ENCODE measurements around the gene CMBL.
"Not testable (repeated sequence)": the region's sequence is repeated elsewhere in the genome, so short reads cannot be mapped to it uniquely, and the experiment has no call there.

The CMBL gene

DNA sequence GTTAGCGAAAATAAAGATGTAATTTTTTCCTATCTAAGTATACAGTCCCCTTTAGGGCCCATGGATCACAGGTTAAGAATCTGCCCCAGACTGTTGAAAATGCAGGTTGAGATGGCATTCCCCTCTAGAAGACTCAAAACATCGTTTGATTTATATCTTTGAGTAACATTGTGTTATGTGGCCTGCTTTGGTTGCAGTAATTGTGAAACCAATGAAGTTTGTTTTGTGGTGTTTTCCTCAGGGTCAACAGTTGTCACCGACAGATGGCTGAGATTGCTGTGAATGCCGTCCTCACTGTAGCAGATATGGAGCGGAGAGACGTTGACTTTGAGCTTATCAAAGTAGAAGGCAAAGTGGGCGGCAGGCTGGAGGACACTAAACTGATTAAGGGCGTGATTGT lies 49.8 kb downstream of the CMBL start:
- no peak for DNase-seq (ENCODE audit: low spot score)

DNA sequence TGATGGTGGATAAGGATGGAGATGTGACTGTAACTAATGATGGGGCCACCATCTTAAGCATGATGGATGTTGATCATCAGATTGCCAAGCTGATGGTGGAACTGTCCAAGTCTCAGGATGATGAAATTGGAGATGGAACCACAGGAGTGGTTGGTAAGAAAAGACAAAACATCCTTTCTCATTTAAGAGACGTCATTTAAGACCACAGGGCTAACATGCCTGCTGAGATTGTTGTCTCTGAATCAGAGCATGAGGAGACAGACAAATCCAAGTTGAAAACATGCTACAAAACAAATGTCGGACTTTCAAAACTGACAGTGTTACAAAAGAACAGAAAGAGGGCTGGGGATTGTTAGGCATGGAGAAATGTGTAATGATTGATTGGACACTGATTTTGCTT lies 53.0 kb downstream of the CMBL start:
- DNase-seq (ENCODE audit: low spot score): no peak

DNA sequence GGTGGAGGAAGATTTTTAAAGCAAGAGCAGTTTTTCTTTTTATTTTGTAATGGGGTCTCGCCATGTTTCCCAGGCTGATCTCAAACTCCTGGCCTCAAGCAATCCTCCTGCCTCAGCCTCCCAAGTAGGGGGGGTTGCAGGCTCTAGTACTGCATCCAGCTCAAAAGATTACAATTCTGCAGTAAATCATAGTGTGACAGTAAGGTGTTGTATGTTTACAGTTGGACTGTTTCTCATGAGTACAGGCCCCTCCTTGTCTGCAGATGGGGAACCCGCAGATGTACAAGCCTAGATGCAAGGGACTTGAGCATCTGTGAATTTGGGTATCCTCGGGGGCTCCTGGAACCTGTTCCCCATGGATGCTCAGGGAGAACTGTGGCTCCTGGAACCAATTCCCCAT lies 54.3 kb downstream of the CMBL start:
- no peak for DNase-seq (ENCODE audit: low spot score)

DNA sequence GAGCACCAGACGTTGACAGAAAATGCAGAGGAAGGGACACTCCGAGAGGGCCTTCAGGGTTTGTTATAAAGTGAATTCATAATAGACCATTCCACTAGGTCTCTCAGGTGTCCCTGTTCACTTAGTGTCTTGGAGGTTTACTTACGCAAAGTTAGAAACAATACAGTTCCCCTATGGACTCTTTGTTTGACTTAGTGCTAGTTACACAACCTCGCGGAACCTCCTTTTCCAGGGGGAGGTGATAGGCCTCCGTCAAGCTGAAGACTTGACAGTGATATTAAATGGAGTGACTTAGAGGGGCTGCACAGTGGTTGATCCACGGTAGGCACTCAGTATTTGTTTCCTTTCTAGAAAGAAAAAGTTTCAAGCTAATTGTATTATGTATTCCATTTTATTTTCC lies 56.3 kb downstream of the CMBL start:
- no peak for DNase-seq (ENCODE audit: low spot score)

DNA sequence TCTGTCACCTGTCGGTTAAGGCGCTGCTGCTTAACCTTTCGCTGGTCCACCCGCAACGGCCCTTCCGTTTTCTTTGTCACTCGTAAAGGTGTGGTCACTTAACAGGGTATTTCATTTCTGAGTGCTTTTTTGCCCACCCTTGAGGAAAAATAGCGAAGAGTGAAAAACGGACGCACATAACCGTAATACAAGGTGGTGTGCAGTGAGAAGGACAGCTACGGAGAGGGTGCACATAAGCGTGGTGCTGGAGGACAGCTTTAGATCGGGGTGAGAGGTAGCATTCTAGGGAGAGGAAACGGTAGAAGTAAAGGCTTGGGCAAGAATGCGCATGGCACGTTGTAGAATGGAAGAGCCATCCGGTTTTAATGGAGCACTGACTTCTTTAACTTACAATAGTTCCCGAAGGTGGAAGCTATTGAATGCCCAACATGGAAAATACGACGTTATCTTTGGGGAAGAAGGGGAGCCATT lies 56.9 kb downstream of the CMBL start:
- DNase-seq (ENCODE audit: low spot score): no peak

DNA sequence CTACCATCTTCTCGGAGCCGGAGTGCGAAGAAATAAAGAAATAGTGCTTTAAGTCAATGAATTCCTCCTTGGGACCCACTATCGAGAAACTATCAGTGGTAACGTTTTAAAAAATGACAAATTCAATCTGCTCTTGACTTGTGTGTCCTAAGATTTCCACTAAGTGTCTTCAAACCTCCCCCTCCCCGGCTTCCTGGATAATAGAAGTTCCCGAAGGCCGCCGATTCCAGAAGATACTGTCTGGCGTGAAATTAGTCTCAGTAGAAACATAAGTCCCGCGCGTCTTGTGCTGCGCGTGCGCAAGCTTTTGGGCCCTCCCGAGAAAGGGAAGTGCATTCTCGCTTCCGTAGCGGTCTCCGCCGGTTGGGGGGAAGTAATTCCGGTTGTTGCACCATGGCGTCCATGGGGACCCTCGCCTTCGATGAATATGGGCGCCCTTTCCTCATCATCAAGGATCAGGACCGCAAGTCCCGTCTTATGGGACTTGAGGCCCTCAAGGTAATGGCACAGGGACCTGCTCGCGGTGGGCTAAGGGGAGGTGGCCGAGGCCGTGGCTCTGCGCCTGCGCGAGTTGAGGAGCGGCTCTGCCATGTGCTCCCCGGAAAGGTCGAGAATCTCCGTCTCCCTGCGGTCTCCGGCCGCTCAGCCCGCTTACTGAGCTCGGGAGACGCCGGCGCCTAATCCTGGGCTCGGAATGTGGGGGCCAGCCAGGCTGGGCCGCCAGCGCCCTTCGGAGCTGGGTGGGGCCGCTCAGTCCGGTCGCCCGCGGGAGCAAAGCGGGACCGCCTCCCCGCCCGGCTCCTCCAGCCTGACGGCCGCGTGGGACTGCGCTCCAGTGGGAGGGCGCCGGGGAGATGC lies 57.5 kb downstream of the CMBL start, which contains the start of gene CCT5:
Gene CCT5, plus strand, starts transcription at position 333 of the 858 bp plus-strand sequence. Its CDS starts 61 bp downstream, at position 394.
- DNase-seq (ENCODE audit: low spot score): peak; percentile 90

DNA sequence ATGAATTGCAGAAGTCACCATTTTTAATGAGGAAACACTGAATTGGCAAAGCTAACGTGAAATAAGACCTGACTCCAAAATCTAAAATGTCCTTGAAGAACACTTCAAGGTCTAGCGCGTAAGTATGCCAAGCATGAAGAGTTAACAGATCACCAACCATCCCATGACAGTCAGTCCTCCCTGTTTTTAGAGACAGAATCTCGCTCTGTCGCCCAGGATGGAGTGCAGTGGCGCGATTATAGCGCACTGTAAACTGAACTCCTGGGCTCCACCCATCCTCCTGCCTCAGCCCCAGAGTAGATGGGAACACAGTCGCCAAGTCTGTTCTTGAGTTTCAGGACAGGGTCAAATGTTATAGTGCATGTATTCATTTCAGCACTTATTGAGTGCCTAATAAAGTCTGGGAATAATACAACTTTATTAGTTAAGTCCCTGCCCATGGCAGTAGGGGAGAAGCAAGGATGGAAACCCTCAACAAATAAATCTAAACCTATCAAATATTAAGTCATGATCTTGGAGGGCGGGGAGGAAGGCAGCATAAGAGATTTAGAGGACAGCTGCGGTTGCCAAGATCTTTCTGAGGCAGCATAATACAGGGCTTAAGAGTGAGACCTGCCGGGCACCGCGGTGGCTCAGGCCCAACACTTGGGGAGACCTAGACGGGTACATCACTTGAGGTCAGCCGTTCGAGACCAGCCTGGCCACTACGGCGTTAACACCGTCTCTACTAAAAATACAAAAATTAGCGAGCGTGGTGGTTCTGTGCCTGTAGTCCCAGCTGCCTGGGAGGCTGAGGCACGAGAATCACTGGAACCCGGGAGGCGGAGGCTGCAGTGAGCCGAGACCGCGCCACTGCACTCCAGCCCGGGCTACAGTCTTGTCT lies 59.1 kb downstream of the CMBL start:
- DNase-seq (ENCODE audit: low spot score): peak; percentile 47

DNA sequence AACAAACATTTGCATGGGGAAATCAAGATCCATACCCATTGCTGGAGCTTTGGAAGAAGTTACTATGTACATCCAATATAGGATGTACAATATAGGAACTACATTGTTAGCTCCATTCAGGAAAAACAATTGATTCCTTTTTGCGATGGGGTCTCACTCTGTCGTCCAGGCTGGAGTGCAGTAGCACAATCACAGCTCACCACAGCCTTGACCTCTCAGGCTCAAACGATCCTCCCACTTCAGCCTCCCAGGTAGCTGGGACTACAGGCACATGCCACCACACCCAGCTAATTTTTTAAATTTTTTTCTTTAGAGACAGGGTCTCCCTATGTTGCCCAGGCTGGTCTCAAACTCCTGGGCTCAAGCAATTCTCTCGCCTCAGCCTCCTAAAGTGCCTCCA lies 60.5 kb downstream of the CMBL start:
- not testable (repeated sequence) for DNase-seq (ENCODE audit: low spot score)

DNA sequence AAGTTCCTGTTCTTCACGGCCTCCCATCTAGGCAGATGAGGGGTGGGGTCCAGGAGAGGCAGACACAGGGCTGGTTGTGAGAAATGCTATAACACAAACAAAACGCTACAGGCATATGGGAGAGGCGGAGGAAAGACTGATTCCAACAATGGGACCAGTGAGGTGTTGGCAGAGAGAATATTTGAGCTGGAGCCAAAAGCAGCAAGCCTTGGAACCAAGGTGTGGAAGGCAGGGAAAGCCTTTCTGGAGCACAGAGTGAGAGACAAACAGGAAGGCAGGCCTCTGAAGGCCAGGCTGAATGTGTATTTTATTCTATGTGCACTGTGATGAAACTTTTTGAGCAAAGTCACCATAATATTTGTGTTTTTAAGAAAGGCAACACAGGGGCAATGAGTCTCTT lies 60.9 kb downstream of the CMBL start:
- no peak for DNase-seq (ENCODE audit: low spot score)

DNA sequence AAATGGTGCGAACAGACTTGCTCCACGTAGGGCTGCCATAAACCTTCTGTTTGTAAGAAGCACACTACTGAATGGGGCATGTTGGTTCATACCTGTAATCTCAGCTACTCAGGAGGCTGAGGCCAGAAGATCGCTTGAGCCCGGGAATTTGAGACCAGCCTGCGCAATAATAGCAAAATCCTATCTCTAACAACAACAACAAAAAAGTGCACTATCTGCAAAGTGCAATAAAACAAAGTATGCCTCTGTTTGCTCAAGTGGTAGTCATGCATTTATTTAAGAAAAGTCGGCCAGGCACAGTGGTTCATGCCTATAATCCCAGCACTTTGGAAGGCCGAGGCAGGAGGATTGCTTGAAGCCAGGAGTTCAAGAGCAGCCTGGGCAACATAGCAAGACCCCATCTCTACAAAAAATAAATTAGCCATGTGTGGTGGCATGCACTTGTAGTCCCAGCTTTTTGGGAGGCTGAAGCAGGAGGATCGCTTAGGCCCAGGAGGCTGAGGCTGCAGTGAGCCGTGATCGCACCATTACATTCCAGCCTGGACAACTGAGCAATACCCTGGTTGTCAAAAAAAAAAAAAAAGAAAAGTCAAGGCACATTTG lies 63.3 kb downstream of the CMBL start:
- DNase-seq (ENCODE audit: low spot score): no peak

DNA sequence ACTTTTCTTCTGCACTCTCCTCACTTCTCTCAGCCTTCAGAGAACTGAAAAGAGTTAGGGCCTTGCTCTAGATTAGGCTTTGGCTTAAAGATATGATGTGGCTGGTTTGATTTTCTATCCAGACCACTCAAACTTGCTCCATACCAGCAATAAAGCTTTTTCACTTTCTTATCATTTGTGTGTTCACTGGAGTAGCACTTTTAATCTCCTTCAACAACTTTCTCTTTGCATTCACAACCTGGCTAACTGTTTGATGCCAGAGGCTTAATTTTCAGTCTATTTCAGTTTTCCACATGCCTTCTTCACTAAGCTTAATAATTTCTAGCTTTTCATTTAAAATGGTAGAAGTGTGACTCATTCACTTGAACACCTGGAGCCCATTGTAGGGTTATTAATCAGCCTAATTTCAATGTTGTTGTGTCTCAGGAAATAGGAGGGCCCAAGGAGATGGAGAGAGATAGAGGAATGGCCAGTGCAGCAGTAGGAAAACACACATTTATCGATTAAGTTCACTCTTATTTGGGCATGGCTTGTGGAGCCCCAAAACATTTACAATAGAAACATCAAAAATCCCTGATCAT lies 64.0 kb downstream of the CMBL start:
- DNase-seq (ENCODE audit: low spot score): no peak

DNA sequence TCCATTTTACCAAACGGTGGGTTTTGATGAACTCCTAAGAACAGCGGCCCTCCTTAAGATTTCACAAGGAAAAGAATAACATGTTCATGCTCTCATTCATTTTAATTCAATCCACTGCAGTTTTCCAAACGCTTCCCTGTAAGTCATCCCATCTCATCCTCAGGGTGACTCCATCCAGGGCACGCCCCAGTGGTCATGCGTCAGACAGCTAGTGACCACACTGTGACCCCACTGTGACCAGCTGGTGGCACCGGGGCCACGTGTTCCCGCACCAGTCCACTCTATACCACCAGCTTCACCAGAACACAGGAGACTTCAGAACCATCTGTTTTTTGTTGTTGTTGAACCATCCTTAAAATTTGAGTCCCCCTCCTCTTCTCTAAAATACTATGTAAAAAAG lies 72.4 kb downstream of the CMBL start:
- no peak for DNase-seq (ENCODE audit: low spot score)

DNA sequence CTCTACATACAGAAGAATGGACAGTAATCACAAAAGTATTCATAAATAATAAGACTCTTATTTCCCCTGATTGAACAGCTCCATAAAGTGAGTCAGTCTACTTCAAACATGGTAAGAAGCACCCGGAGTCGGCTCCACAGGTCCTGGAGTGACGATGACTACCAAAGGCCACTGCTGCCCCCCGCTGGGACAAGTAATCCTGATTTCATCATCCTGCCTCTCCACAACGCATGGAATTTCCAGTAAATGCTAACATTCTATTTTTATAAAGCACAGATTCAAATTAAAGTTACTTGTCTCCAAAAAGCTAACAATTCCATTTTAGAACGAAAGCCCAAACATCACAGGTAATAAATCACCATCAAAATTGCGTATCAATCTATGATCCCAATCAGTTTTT lies 74.2 kb downstream of the CMBL start:
- DNase-seq (ENCODE audit: low spot score): peak; percentile 63

DNA sequence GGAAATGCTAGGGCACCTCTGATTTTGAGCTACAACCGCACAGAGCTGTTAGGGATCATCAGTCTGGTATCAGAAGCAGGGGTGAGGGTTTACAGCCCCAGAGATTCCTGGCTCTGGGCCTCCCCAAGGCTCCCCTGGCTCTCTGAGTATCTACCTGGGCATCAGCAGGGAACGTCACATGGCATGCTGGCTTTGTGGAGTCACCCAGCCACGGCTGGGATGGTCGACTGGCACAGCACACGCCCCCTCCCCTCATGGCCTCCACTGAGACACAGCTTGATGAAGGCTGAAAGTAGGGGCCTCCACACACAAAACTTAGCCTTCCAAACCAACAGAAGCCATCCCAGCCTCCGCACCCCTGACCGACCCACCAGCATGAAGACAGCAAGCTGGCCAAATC lies 74.7 kb downstream of the CMBL start:
- DNase-seq (ENCODE audit: low spot score): no peak

DNA sequence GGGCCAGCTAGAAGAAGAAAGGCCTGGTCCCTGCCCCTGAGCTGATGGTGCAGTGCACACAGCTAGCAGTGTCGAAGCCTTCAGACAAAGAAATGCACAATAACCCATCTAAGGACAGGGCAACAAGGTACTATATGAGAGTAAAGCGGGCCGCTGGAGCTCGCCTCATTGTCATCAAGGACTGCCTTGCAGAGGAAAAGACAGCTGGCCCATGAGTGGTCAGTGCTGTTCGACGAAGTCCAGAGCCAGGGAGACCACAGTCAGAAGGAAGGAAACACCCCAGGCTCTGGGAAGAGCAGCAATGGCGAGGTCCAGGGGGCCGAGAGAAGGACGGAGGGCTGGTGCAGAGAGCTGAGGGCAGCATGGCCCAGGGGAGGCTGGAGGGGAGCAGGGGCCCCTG lies 75.3 kb downstream of the CMBL start:
- no peak for DNase-seq (ENCODE audit: low spot score)

DNA sequence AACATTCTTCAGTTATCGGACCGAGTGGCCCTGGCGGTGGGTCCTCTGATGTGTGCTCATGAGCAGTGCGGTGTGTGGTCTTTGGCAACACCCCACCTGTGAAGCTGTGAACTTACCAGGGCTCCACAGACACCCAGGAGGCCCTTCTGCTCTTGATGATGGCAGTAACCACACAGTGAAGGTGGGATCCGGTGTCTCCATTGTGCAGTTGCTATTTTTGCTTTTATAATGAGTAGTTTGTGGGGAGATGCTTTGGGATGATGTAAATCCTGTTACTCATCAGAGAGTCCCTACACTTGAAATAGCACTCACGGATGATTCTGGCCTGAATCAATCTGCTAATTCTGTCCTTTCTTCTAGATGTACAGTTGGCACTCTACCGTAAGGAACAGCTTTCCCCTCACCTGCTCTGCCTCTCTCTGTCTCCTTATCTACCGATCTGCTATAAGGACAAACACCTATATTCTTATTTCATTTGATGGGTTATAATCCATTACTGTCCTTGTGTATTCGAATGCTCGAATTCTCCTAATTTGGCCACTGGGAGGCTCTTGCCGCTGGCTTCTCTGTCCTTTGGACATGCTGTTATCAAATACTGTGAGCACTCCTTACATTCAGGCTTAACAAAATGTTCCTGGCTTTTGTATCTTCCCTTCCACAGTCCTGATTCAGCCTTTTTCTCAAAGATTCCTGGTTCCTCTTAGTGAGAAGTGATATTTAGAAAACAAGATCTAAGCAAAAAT lies 78.2 kb downstream of the CMBL start:
- DNase-seq (ENCODE audit: low spot score): no peak

DNA sequence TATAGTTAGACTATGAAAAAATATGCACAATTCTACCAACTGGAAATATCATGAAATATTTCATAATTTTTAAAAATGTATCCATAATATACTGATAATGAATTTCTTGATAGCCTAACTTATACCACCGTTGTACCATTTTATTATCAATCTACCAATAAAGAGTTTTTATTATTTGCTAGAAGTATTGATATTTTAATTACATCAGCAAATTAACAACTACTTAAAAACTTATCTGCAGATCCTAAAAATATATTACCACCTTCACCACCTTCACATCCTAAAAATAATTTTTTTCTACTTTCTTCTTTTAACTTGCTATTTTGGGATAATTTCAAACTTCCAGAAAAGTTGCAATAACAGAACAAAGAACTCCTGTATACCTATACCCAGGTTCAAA lies 79.4 kb downstream of the CMBL start:
- DNase-seq (ENCODE audit: low spot score): no peak
